GM10248 (cell line): ENCODE data around the gene ALDH3B1.

Experiments used
- CTCF ChIA-PET: fragments of 300-600 bp; sonication (Branson Sonifier 250); formaldehyde crosslinking; extraction: SDS; loops from one replicate; lab custom pipeline; 2021; ENCODE audit warnings: antibody characterized with exemption; lab: Yijun Ruan, JAX
- POLR2A ChIA-PET: fragments of 350-650 bp; sonication (Branson Sonifier 250); formaldehyde crosslinking; extraction: SDS; loops from one replicate; lab custom pipeline; 2020; ENCODE audit warnings: antibody characterized with exemption; lab: Yijun Ruan, JAX
- DNase-seq: peaks from one replicate; pipeline ENCODE4 v3.0.0; 2012; ENCODE audit errors: extremely low spot score
- TF ChIP-seq, protein P1 (sequence below): IDR thresholded peaks from 2 replicates; pipeline ENCODE4 v1.5.1; 2012; ENCODE audit warnings: mild to moderate bottlenecking, low read depth; ENCODE audit errors: extremely low read depth, missing control alignments, control extremely low read depth

ALDH3B1 gene

DNA sequence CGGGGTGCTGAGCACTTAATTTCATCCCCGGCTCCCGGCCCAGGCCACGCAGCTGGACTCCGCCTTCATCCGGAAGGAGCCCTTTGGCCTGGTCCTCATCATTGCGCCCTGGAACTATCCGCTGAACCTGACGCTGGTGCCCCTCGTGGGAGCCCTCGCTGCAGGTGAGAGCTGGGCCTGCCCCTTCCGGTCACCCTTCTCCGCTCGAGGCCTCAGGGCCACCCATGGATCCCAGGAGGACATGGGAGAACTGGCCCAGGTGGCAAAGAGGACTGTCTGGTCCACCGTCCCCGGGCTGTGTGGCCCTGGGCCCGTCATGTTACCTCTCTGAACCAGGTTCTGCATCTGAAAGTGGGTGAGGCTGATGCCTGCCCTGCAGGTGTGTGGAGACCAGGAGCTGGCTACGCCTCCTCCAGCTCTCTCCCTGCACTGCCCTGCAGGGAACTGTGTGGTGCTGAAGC, 8.6 kb downstream of the ALDH3B1 start:
- ChIA-PET POLR2A (interaction anchor here (0.6 kb wide), 1 partner anchor 28 kb away, joined by 3 read pairs; no protein-coding TSS in a partner anchor), CTCF (interaction anchor here (1.4 kb wide), 1 partner anchor 9 kb away, joined by 3 read pairs; no protein-coding TSS in a partner anchor)
- no peak for DNase-seq
- TF ChIP-seq, protein P1, sequence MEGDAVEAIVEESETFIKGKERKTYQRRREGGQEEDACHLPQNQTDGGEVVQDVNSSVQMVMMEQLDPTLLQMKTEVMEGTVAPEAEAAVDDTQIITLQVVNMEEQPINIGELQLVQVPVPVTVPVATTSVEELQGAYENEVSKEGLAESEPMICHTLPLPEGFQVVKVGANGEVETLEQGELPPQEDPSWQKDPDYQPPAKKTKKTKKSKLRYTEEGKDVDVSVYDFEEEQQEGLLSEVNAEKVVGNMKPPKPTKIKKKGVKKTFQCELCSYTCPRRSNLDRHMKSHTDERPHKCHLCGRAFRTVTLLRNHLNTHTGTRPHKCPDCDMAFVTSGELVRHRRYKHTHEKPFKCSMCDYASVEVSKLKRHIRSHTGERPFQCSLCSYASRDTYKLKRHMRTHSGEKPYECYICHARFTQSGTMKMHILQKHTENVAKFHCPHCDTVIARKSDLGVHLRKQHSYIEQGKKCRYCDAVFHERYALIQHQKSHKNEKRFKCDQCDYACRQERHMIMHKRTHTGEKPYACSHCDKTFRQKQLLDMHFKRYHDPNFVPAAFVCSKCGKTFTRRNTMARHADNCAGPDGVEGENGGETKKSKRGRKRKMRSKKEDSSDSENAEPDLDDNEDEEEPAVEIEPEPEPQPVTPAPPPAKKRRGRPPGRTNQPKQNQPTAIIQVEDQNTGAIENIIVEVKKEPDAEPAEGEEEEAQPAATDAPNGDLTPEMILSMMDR, result no peak

DNA sequence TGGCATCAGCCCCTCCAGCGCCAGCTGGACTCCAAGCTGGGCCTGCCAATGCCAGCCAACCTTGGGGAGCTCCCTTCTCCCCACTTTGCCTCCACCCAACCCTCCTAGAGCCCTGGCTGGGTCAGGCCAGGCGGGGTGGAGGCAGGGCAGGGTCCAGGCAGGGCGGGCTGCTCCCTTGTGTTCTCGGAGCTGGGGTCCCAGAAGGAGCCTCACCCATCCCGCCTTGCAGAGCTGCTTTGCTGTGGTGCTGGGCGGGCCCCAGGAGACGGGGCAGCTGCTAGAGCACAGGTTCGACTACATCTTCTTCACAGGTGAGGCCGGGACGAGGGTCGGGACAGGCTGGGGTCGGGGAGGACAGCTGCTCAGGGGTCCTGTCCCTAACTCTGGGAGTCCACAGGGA, 9.4 kb downstream of the ALDH3B1 start:
- no peak for DNase-seq
- CTCF ChIA-PET, result interaction anchor here (1.4 kb wide), 1 partner anchor 10 kb away, joined by 3 read pairs; no protein-coding TSS in a partner anchor
- POLR2A ChIA-PET, result no interaction called here
- TF ChIP-seq, protein P1, result no peak

DNA sequence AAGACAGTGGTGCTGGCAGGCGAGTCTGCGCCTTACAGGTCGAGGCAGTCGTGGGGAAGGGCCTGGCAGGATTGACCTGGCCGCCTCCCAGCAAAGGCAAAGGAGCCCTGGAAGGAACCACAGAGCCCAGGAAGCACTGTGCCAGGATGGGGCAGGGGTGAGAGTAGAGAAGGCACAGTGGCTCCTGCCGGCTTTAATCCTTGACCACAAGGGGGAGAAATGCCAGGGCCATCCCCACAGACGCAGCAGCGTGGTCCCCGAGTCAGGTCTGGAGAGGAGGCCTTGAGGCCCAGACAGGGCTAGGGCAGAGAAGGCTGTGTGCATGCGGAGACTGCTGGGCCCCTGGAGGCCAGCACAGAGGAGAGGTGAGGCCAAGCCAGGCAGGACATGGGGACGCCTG, 10.4 kb downstream of the ALDH3B1 start:
- ChIA-PET POLR2A (no interaction called here), CTCF (no interaction called here)
- TF ChIP-seq, protein P1, result peak; percentile 14
- DNase-seq, result no peak

GRCh38 chr11:68021167-68021787, 11.2 kb downstream of the ALDH3B1 start:
- POLR2A ChIA-PET, result no interaction called here
- DNase-seq, result no peak
- CTCF ChIA-PET, result interaction anchor here (1.2 kb wide), 1 partner anchor 12 kb away, joined by 4 read pairs; no protein-coding TSS in a partner anchor

GRCh38 chr11:68022531-68022930, 12.4 kb downstream of the ALDH3B1 start:
- ChIA-PET POLR2A (interaction anchor here (0.5 kb wide), 1 partner anchor 14 kb away, joined by 3 read pairs; no protein-coding TSS in a partner anchor), CTCF (interaction anchor here (1.1 to 1.2 kb wide), 2 partner anchors 13 to 187 kb away, joined by 3 to 4 read pairs; no protein-coding TSS in a partner anchor)
- TF ChIP-seq, protein P1, result no peak
- no peak for DNase-seq

More at GRCh38 chr11:68021167-68021787, 11.2 kb downstream of the ALDH3B1 start:
- TF ChIP-seq, protein P1, result no peak

- ChIA-PET CTCF (no interaction called here), POLR2A (interaction anchor here (0.5 to 0.8 kb wide), 2 partner anchors 9 to 48 kb away, joined by 3 to 5 read pairs; no protein-coding TSS in a partner anchor)
- TF ChIP-seq, protein P1, result no peak
- no peak for DNase-seq
Observed at GRCh38 chr11:68024508-68024907, 14.4 kb downstream of the ALDH3B1 start.
